ENCODE data around the gene BMS1.
"Not testable (repeated sequence)": the region's sequence is repeated elsewhere in the genome, so short reads cannot be mapped to it uniquely, and the experiment has no call there.

Gene BMS1

DNA sequence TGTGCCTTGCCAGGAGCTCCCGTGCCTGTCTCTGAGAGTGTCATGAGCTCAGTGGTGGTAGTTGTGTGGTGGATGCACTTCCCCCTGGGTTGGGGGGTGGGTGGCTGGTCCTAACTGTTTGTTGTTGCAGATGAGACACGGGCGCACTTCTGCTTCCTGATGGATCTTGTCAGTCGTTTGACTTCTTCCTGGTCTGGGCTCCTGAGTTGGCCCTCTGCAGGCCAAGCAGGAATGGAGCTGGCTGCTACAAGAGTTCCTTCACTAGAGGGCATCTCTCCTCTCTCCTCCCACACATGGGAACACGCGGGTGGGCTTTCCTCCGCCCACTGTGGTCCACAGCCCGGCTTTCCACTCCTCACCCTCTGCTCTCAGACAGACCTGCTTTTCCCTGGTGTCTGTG lies 82.0 kb downstream of the BMS1 start:
- H3K9me3 ChIP-seq (ENCODE audit: control insufficient read depth, insufficient read depth, low read length): no peaks in the 10 kb centered on the region
- H3K9ac ChIP-seq (ENCODE audit: low read depth, low read length): no peak overlapping the region
- H3K36me3 ChIP-seq (ENCODE audit: insufficient read depth, low read length): no peaks in the 10 kb centered on the region
- H3K4me1 ChIP-seq (ENCODE audit: insufficient read depth, low read length): no peaks in the 10 kb centered on the region

DNA sequence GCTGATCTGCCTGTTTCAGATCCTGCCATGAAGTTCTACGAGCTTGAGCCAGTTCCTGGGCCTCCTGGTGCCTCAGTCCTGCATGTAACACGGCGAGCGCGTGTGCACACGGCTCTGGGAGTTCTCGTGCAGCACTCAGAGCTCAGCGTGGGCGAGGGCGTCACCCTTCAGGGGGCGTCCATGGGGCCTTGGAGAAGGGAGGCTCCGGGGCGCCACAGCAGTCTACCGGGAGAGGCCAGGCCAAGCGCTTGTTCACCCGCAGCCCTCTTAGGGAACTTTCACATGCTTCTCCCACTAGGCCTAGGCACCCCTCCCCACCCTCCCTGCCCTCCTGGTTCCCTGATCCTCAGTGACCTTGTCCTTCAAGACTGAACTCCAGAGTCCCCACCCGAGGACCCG lies 83.1 kb downstream of the BMS1 start:
- H3K36me3 ChIP-seq (ENCODE audit: insufficient read depth, low read length): no peaks in the 10 kb centered on the region
- no peaks in the 10 kb centered on the region for H3K9me3 ChIP-seq (ENCODE audit: control insufficient read depth, insufficient read depth, low read length)
- no peak overlapping the region for H3K9ac ChIP-seq (ENCODE audit: low read depth, low read length)
- H3K4me1 ChIP-seq (ENCODE audit: insufficient read depth, low read length): no peaks in the 10 kb centered on the region

DNA sequence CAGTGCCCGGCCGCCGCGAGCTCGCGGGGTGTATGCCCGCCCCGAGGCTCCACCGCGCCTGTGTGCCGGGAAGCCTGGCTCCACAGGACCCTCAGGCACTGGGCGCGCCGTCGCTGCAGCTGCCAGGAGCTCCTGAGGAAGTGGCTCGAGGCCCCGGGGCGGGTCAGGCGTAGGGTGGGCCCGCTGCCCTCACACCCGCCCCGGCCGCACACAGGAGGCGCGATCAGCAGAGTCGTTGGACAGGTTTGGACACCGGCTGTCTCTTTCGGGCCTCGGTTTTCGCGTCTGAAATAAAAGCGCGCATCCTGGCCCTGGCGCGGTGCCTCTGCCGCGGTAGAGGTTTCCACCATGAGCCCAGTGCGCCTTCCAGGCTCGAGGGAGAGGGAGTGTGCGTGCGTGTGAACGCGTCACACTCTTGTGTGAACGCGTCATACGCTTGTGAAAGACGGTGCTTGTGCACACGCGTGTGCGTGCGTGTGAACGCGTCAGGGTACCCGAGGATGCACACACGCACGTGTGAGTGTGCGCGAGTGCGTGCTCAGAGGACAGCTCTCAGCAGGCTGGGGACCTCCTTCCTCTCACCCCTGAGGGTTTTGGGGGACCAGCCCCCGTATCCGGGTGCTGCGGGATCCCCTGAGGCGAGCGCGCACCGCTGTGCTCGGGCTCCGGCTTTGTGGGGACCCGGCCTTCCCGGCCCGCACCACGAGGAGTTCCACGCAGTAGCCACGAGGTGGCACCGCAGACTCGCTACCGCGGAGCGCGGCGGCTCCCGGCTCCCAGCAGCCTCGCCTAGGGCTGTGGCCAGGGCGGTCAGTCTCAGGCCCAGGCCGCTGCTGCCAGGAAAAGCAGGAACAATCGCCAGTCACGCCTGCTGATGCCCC lies 83.8 kb downstream of the BMS1 start:
- H3K36me3 ChIP-seq (ENCODE audit: insufficient read depth, low read length): no peaks in the 10 kb centered on the region
- H3K9ac ChIP-seq (ENCODE audit: low read depth, low read length): peak overlapping the region; percentile 33; the same call in 1 of the 2 replicates
- H3K4me1 ChIP-seq (ENCODE audit: insufficient read depth, low read length): no peaks in the 10 kb centered on the region
- H3K9me3 ChIP-seq (ENCODE audit: control insufficient read depth, insufficient read depth, low read length): no peaks in the 10 kb centered on the region

- Histone ChIP-seq H3K9me3 (ENCODE audit: control insufficient read depth, insufficient read depth, low read length) (no peaks in the 10 kb centered on the region), H3K9ac (ENCODE audit: low read depth, low read length) (no peak overlapping the region), H3K36me3 (ENCODE audit: insufficient read depth, low read length) (no peaks in the 10 kb centered on the region), H3K4me1 (ENCODE audit: insufficient read depth, low read length) (no peaks in the 10 kb centered on the region)
These were observed 85.0 kb downstream of the BMS1 start for GRCh38 chr10:42867571-42867970.

- Histone ChIP-seq H3K9ac (ENCODE audit: low read depth, low read length) (no peak overlapping the region), H3K36me3 (ENCODE audit: insufficient read depth, low read length) (no peaks in the 10 kb centered on the region), H3K9me3 (ENCODE audit: control insufficient read depth, insufficient read depth, low read length) (no peaks in the 10 kb centered on the region), H3K4me1 (ENCODE audit: insufficient read depth, low read length) (no peaks in the 10 kb centered on the region)
These were observed 85.9 kb downstream of the BMS1 start for GRCh38 chr10:42868530-42868929.

DNA sequence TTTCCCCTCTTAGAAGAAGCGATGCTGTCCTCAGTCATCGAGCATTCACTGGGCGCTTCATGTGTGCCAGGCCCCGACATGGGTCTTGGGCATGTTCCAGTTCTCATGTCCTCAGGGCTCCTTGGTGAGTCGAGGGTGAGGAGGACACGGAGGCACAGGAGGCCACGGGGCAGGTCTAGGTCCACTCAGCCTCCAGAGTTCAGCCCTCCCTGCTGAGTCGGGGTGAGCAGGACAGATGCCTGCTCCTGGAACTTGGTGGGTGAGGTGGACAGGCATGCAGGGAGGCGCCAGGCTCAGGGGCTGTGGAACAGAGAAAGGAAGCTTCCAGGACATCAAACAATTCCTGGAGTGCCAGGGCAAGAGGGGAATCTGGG lies 87.4 kb downstream of the BMS1 start:
- Histone ChIP-seq H3K36me3 (ENCODE audit: insufficient read depth, low read length) (no peaks in the 10 kb centered on the region), H3K9me3 (ENCODE audit: control insufficient read depth, insufficient read depth, low read length) (no peaks in the 10 kb centered on the region), H3K4me1 (ENCODE audit: insufficient read depth, low read length) (no peaks in the 10 kb centered on the region), H3K9ac (ENCODE audit: low read depth, low read length) (no peak overlapping the region)

GRCh38 chr10:42871138-42871641 lies 88.6 kb downstream of the BMS1 start:
- not testable (repeated sequence) for H3K9ac ChIP-seq (ENCODE audit: low read depth, low read length); H3K36me3 ChIP-seq (ENCODE audit: insufficient read depth, low read length); H3K9me3 ChIP-seq (ENCODE audit: control insufficient read depth, insufficient read depth, low read length)
- H3K4me1 ChIP-seq (ENCODE audit: insufficient read depth, low read length): peaks cover 11% of the 10 kb centered on the region

GRCh38 chr10:42871823-42872222 lies 89.2 kb downstream of the BMS1 start:
- H3K9ac ChIP-seq (ENCODE audit: low read depth, low read length): no peak overlapping the region
- H3K9me3 ChIP-seq (ENCODE audit: control insufficient read depth, insufficient read depth, low read length): no peaks in the 10 kb centered on the region
- no peaks in the 10 kb centered on the region for H3K36me3 ChIP-seq (ENCODE audit: insufficient read depth, low read length)
- peaks cover 11% of the 10 kb centered on the region for H3K4me1 ChIP-seq (ENCODE audit: insufficient read depth, low read length)

DNA sequence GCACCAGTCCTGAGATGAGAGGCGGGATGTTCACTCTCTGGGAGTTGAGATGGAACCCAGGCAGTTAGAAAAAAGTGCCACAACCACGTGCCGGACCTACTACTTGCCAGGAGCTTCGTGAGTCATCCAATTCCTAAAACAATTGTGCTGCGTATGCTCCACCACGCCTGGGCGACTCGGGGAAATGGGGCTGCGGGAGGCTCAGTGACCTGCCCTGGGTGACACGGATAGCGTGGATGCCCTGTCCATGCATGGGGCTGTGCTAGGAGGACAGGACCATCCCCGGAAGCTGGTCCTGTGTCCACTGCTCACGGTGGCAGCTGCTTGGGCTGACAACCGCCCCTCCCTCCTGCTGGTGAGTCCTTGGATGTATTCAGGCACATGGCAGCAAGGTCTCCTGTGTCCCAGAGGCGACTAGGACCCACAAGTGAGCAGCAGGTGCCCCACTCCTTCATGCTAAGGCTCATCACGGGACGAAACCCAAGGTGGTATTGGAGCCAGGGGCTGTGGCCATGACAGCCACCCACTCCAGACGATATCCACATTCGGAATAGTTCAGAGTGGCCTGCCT lies 90.4 kb downstream of the BMS1 start:
- Histone ChIP-seq H3K4me1 (ENCODE audit: insufficient read depth, low read length) (peaks cover 11% of the 10 kb centered on the region), H3K36me3 (ENCODE audit: insufficient read depth, low read length) (no peaks in the 10 kb centered on the region), H3K9me3 (ENCODE audit: control insufficient read depth, insufficient read depth, low read length) (no peaks in the 10 kb centered on the region), H3K9ac (ENCODE audit: low read depth, low read length) (no peak overlapping the region)

- Histone ChIP-seq H3K36me3 (ENCODE audit: insufficient read depth, low read length) (no peaks in the 10 kb centered on the region), H3K9me3 (ENCODE audit: control insufficient read depth, insufficient read depth, low read length) (no peaks in the 10 kb centered on the region), H3K4me1 (ENCODE audit: insufficient read depth, low read length) (peaks cover 11% of the 10 kb centered on the region), H3K9ac (ENCODE audit: low read depth, low read length) (no peak overlapping the region)
These were observed 92.3 kb downstream of the BMS1 start for GRCh38 chr10:42874713-42875387.

GRCh38 chr10:42875388-42875755 lies 92.8 kb downstream of the BMS1 start:
- Histone ChIP-seq H3K36me3 (ENCODE audit: insufficient read depth, low read length) (no peaks in the 10 kb centered on the region), H3K9me3 (ENCODE audit: control insufficient read depth, insufficient read depth, low read length) (no peaks in the 10 kb centered on the region), H3K4me1 (ENCODE audit: insufficient read depth, low read length) (peaks cover 16% of the 10 kb centered on the region), H3K9ac (ENCODE audit: low read depth, low read length) (0 out of 2 replicates have a peak overlapping the region, but pooled peaks have one; percentile 10)

GRCh38 chr10:42875798-42876341 lies 93.3 kb downstream of the BMS1 start:
- no peaks in the 10 kb centered on the region for H3K36me3 ChIP-seq (ENCODE audit: insufficient read depth, low read length)
- 0 out of 2 replicates have a peak overlapping the region, but pooled peaks have one; percentile 10 for H3K9ac ChIP-seq (ENCODE audit: low read depth, low read length)
- H3K4me1 ChIP-seq (ENCODE audit: insufficient read depth, low read length): peaks cover 16% of the 10 kb centered on the region
- no peaks in the 10 kb centered on the region for H3K9me3 ChIP-seq (ENCODE audit: control insufficient read depth, insufficient read depth, low read length)

GRCh38 chr10:42876476-42876875 lies 93.9 kb downstream of the BMS1 start:
- H3K36me3 ChIP-seq (ENCODE audit: insufficient read depth, low read length): no peaks in the 10 kb centered on the region
- peaks cover 16% of the 10 kb centered on the region for H3K4me1 ChIP-seq (ENCODE audit: insufficient read depth, low read length)
- no peak overlapping the region for H3K9ac ChIP-seq (ENCODE audit: low read depth, low read length)
- H3K9me3 ChIP-seq (ENCODE audit: control insufficient read depth, insufficient read depth, low read length): no peaks in the 10 kb centered on the region

DNA sequence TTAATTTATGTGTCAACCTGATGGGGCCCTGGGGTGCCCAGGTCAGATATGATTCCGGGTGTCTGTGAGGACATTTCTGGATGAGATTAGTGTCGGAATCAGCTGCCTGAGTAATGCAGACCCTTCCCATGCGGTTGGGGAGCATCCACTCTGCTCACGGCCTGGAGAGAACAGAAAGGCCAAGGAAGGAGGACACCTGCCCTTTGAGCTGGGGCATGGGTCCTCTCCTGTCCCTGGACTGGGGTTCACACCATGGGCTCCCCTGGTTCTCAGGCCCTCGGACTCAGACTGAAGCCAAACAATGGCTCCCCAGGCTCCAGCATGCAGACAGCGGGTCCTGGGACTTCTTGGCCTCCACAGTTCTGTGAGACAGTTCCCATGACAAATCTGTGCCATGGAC lies 94.3 kb downstream of the BMS1 start:
- peaks cover 16% of the 10 kb centered on the region for H3K4me1 ChIP-seq (ENCODE audit: insufficient read depth, low read length)
- H3K36me3 ChIP-seq (ENCODE audit: insufficient read depth, low read length): no peaks in the 10 kb centered on the region
- H3K9ac ChIP-seq (ENCODE audit: low read depth, low read length): no peak overlapping the region
- no peaks in the 10 kb centered on the region; the same call in 1 of the 2 replicates for H3K9me3 ChIP-seq (ENCODE audit: control insufficient read depth, insufficient read depth, low read length)
